ENCODE measurements around the gene ZNF10. TPM values are rescaled to one million over a fixed set of nuclear protein-coding genes. Genes with fewer than 3 reads are reported as not detected.

The ZNF10 gene
- 3.0 and 5.8 TPM in 2 replicates for total RNA-seq (2014; rRNA removed; shearing (Covaris generic))

- peak; percentile 98 for DNase-seq (ENCODE audit: low read depth)
Measured at GRCh38 chr12:133130038-133130807, at the start of gene ZNF10, which contains the start of gene ZNF891. TSS of gene ZNF10 (plus strand) at chr12:133130627. CDS start at chr12:133144493, 13,866 bp downstream. TSS of gene ZNF891 (minus strand) at chr12:133130274. CDS start at chr12:133121918, 8,356 bp downstream.

- no peak for DNase-seq (ENCODE audit: low read depth)
Measured at GRCh38 chr12:133081159-133081780, 49.2 kb upstream of the ZNF10 start.

DNA sequence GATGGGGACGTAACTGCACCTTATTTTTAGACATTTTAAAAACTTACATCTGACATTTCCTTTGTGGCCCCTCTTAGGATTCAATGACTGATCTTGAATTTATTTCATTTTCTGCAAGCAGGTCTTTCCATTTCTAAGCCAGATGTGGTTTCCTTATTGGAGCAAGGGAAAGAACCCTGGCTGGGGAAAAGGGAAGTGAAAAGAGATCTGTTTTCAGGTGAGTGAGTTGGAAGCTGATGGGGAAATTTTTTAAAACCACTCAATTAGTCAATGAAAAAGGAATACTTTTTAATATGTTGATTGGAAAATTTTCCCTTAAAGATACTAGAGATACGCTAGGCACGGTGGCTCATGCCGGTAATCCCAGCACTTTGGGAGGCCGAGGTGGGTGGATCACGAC is 47.1 kb upstream of the ZNF10 start:
- no peak for DNase-seq (ENCODE audit: low read depth)

DNA sequence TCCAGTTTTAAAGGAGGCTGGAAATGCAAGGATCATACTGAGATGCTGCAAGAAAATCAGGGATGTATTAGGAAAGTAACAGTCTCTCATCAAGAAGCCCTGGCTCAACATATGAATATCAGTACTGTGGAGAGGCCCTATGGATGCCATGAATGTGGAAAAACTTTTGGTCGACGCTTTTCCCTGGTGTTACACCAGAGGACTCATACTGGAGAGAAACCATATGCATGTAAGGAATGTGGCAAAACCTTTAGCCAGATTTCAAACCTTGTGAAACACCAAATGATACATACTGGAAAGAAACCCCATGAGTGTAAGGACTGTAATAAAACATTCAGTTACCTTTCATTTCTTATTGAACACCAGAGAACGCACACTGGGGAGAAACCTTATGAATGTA is 24.8 kb upstream of the ZNF10 start:
- no peak for DNase-seq (ENCODE audit: low read depth)

- DNase-seq (ENCODE audit: low read depth): no peak
Measured at GRCh38 chr12:133106253-133106652, 24.2 kb upstream of the ZNF10 start.

- DNase-seq (ENCODE audit: low read depth): no peak
Measured at GRCh38 chr12:133107121-133107520, 23.3 kb upstream of the ZNF10 start.

DNA sequence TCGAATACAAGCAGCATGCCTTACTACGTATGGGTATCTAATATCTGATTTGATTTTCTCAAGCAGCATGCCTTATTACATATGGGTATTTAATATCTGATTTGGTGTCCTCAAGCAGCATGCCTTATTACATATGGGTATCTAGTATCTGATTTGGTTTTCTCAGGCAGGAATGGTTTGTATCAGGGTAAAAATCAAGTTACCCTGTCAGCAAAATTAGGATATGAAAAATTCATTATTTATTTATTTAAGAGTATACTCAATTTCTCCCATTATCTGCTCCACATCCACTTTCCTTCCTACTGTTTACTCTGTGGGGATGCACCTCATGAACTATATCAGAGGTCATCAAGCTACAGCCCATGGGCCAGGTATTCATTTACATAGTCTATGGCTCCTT is 22.3 kb upstream of the ZNF10 start:
- DNase-seq (ENCODE audit: low read depth): no peak

GRCh38 chr12:133120385-133121191 is 9.8 kb upstream of the ZNF10 start:
- DNase-seq (ENCODE audit: low read depth): no peak

GRCh38 chr12:133124674-133125073 is 5.8 kb upstream of the ZNF10 start:
- no peak for DNase-seq (ENCODE audit: low read depth)

GRCh38 chr12:133129368-133130037 is 924 bp upstream of the ZNF10 start:
- no peak for DNase-seq (ENCODE audit: low read depth)

- no peak for DNase-seq (ENCODE audit: low read depth)
Measured at GRCh38 chr12:133130808-133131128, 341 bp downstream of the ZNF10 start.

DNA sequence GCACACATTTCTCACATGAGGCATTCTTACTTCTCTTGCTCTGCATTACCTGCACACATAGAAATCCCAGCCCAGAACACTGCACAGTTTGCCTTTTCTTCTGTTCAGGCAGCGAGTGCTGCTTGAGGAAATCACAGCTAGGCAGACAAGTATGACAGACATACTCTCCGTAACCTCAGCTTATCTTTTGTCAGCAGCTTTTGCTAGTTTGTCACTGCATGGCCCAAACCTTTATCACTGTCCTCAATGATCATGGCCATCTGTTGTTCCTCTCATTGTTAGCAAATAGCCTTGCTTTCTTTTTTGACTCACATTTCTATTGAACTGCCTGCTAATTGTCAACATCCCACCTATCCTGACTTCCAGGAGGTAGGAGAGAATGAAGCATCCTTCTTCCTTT is 5.3 kb downstream of the ZNF10 start:
- no peak for DNase-seq (ENCODE audit: low read depth)

GRCh38 chr12:133145981-133146380 is 15.6 kb downstream of the ZNF10 start:
- no peak for DNase-seq (ENCODE audit: low read depth)

DNA sequence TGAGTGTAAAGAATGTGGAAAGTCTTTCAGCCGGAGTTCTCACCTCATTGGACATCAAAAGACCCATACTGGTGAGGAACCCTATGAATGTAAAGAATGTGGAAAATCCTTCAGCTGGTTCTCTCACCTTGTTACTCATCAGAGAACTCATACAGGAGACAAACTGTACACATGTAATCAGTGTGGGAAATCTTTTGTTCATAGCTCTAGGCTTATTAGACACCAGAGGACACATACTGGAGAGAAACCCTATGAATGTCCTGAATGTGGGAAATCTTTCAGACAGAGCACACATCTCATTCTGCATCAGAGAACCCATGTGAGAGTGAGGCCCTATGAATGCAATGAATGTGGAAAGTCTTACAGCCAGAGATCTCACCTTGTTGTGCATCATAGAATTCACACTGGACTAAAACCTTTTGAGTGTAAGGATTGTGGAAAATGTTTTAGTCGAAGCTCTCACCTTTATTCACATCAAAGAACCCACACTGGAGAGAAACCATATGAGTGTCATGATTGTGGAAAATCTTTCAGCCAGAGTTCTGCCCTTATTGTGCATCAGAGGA is 25.8 kb downstream of the ZNF10 start:
- no peak for DNase-seq (ENCODE audit: low read depth)

DNA sequence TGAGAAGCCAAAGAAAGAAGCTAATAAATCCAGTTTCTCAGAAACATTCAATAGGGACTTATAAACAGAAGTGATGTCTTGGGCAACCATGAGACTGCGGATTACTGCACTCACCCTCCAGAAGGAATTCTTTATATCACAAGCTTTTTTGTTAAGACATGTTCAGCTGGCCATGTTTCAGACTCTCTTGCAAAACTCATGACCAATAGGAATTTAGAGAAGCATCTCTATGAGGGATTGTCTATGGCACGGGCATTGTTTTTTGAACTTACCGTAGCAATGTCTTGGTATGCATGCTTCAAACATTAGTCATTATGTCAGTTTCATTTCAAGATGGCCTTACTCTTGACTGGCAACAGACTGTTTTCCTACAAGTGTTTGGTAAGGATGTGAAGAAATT is 35.3 kb downstream of the ZNF10 start:
- DNase-seq (ENCODE audit: low read depth): no peak

GRCh38 chr12:133172491-133172890 is 42.1 kb downstream of the ZNF10 start:
- DNase-seq (ENCODE audit: low read depth): no peak

- no peak for DNase-seq (ENCODE audit: low read depth)
Measured at GRCh38 chr12:133174901-133175300, 44.5 kb downstream of the ZNF10 start.

DNA sequence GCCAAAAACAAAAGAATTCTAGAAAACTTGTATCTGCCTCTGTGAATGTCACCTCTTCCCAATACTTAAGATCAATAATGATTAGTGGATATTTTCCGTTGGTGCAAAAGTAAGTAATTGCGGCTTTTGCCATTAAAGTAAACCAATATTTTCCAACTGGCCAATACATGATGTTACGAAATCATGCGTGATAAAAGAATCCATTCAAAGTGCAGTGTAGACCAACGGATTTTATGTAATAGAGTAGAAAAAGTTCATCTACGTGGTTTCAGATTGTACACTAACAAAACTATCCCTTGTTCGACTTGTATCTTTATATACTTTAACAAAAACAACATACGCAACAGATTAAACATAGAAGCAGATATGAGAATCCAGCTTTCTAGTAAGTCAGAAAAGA is 50.2 kb downstream of the ZNF10 start:
- no peak for DNase-seq (ENCODE audit: low read depth)

DNA sequence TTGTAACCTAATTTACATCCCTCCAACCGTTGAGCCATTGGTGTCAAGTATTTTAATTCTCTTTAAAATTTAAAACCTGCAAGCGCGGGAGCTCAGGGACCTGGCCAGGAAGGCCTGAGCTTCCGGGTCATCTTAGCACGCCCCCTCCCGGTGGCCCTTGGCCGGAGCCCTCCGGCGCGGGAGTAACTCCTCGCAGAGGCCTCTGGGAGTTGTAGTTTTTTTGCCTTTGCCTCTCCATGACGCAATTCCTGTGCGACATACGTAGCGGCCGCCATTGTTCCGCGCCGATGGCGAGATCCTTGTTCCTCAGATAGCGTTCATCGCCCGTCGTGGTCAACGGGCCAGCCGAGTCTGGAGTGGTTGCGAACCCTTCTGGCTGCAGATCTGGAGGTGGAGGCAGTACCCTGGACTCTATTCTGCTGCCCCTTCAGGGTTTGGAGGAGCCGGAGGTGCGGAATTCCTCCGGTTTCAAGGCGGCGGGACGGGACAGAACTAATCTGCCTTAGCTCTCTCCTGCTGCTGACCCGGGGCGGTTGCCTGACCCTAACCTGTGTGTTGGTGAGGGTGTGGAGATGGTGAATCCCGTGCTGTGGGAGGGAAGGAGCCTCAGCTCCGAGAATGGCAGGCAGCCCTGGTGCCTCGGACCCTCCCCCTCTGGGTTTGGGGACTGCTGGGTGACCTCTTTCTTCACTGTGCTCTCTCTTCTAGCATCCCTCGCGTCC is 51.0 kb downstream of the ZNF10 start, which contains the start of gene ZNF268:
Gene ZNF268, plus strand, starts transcription at position 258 of the 722 bp plus-strand sequence. CDS start 503 bp downstream, outside the sequence.
- peak; percentile 87 for DNase-seq (ENCODE audit: low read depth)

GRCh38 chr12:133190176-133190575 is 59.7 kb downstream of the ZNF10 start:
- DNase-seq (ENCODE audit: low read depth): no peak

- no peak for DNase-seq (ENCODE audit: low read depth)
Measured at GRCh38 chr12:133192847-133193246, 62.4 kb downstream of the ZNF10 start.

All from Daoy (cell line).